GM12878 (cell line): ENCODE data around the gene COL4A5. TPM values are rescaled to one million over a fixed set of nuclear protein-coding genes. Genes with fewer than 3 reads are reported as not detected.
A peak's percentile ranks its signal among the peaks of the same experiment; 100 is the strongest.

Source experiments
- ATAC-seq: fragments of 200-7000 bp; cut with Tn5 transposase; 3 replicates; pipeline ENCODE4 v1.9.1; 2020; ENCODE audit warnings: mild to moderate bottlenecking, moderate library complexity
- BruUV-seq: library from RNA; stranded (reverse); fragments of 400-500 nt; replicated peaks from 2 replicates; lab custom pipeline; 2021; lab: Mats Ljungman, UMichigan
- CTCF ChIA-PET: fragments of 300-600 bp; sonication (Branson Sonifier 250); formaldehyde crosslinking; extraction: SDS; loops from one replicate; lab custom pipeline; 2021; ENCODE audit warnings: inconsistent platforms; lab: Yijun Ruan, JAX
- POLR2A ChIA-PET: fragments of 350-600 bp; formaldehyde crosslinking; extraction: SDS; loops from one replicate; lab custom pipeline; 2021; ENCODE audit warnings: inconsistent platforms; lab: Charles Lee
- RAD21 ChIA-PET: fragments of 300-600 bp; sonication (Branson Sonifier 250); formaldehyde crosslinking; loops from one replicate; lab custom pipeline; 2023; ENCODE audit warnings: antibody characterized with exemption; ENCODE audit not compliant: unreplicated experiment; lab: Charles Lee
- SMC1A ChIA-PET: fragments of 300-600 bp; sonication (Branson Sonifier 250); formaldehyde crosslinking; loops from one replicate; lab custom pipeline; 2023; ENCODE audit not compliant: unreplicated experiment, uncharacterized antibody; lab: Charles Lee
- DNase-seq: peaks from one replicate; pipeline ENCODE4 v3.0.0-alpha.2; 2011; ENCODE audit warnings: low read depth, low spot score
- FAIRE-seq: peaks from 3 replicates; lab custom pipeline; 2011; peaks lifted over from hg19 to GRCh38; lab: Jason Lieb, UNC
- H2AFZ ChIP-seq: 2 replicates; pipeline ENCODE4 v1.6.0; 2011; ENCODE audit warnings: low read depth, low read length, control low read depth; ENCODE audit not compliant: control insufficient read depth
- H3K27ac ChIP-seq: 2 replicates; pipeline ENCODE4 v1.5.1; 2011; ENCODE audit warnings: control low read depth; ENCODE audit not compliant: control insufficient read depth, insufficient read depth
- H3K27me3 ChIP-seq, 2 experiments: replicated peaks in 1 of 2; 2 replicates each; pipeline versions ENCODE4 v1.6.0 to v1.6.1; 2011; ENCODE audit warnings: low read length in 1 of 2; ENCODE audit not compliant: control insufficient read depth in 2 of 2, insufficient read depth in 2 of 2
- H3K36me3 ChIP-seq, 2 experiments: 2 replicates each; pipeline ENCODE4 v1.5.1; 2011; ENCODE audit warnings: low read length in 1 of 2; ENCODE audit not compliant: control insufficient read depth in 2 of 2, insufficient read depth in 2 of 2
- H3K4me1 ChIP-seq: 2 replicates; pipeline ENCODE4 v1.6.1; 2011; ENCODE audit warnings: mild to moderate bottlenecking, low read length, moderate library complexity, mixed read lengths; ENCODE audit not compliant: control insufficient read depth, insufficient read depth
- H3K4me2 ChIP-seq: 2 replicates; pipeline ENCODE4 v1.6.0; 2011; ENCODE audit warnings: control low read depth; ENCODE audit not compliant: control insufficient read depth, insufficient read depth
- H3K4me3 ChIP-seq: fragments of 200-600 bp; sonication (generic); 2 replicates; pipeline ENCODE4 v1.5.1; 2016
- H3K79me2 ChIP-seq: 2 replicates; pipeline ENCODE4 v1.6.0; 2011; ENCODE audit warnings: low read length; ENCODE audit not compliant: control insufficient read depth, insufficient read depth
- H3K9ac ChIP-seq: 2 replicates; pipeline ENCODE4 v1.8.0; 2011; ENCODE audit warnings: low read length, control low read depth, mixed read lengths; ENCODE audit not compliant: control insufficient read depth, insufficient read depth
- H3K9me3 ChIP-seq: replicated peaks from 3 replicates; pipeline ENCODE4 v1.5.1; 2011; ENCODE audit warnings: mild to moderate bottlenecking, low read length; ENCODE audit not compliant: control insufficient read depth, insufficient read depth
- H4K20me1 ChIP-seq: 2 replicates; pipeline ENCODE4 v1.6.0; 2011; ENCODE audit not compliant: control insufficient read depth, insufficient read depth
- BCLAF1 ChIP-seq: fragments of 450-650 bp; IDR thresholded peaks from 2 replicates; pipeline ENCODE4 v1.6.1; 2017; ENCODE audit warnings: antibody characterized with exemption, mild to moderate bottlenecking, moderate library complexity
- CREM ChIP-seq: IDR thresholded peaks from 2 replicates; pipeline ENCODE4 v1.6.1; 2014; ENCODE audit warnings: antibody characterized with exemption, low read depth
- CUX1 ChIP-seq: IDR thresholded peaks from 2 replicates; pipeline ENCODE4 v1.6.1; 2012; ENCODE audit warnings: improper control_type of control experiment, low read depth, low read length; ENCODE audit not compliant: insufficient replicate concordance
- FOS ChIP-seq: IDR thresholded peaks from 3 replicates; pipeline ENCODE4 v1.6.1; 2011; ENCODE audit warnings: borderline replicate concordance; ENCODE audit not compliant: insufficient read length; ENCODE audit errors: extremely low read depth
- GABPA ChIP-seq: IDR thresholded peaks from 2 replicates; pipeline ENCODE4 v1.6.1; 2014; ENCODE audit warnings: antibody characterized with exemption, low read depth, mild to moderate bottlenecking, inconsistent platforms
- GATAD2B ChIP-seq: fragments of 450-650 bp; conservative IDR thresholded peaks from 2 replicates; pipeline ENCODE4 v1.6.1; 2017; ENCODE audit warnings: low read depth, mild to moderate bottlenecking, moderate library complexity
- HSF1 ChIP-seq: fragments of 150-350 bp; IDR thresholded peaks from 2 replicates; pipeline ENCODE4 v1.6.1; 2014; ENCODE audit warnings: mild to moderate bottlenecking, low read depth, low read length
- IRF4 ChIP-seq: IDR thresholded peaks from 2 replicates; pipeline ENCODE4 v1.6.1; 2011; ENCODE audit warnings: low read depth, low read length
- LARP7 ChIP-seq: fragments of 450-650 bp; IDR thresholded peaks from 2 replicates; pipeline ENCODE4 v1.6.1; 2017; ENCODE audit warnings: mild to moderate bottlenecking
- RB1 ChIP-seq: fragments of 450-650 bp; formaldehyde crosslinking; IDR thresholded peaks from 2 replicates; pipeline ENCODE4 v1.6.1; 2017; ENCODE audit warnings: mild to moderate bottlenecking, borderline replicate concordance
- SIX5 ChIP-seq: IDR thresholded peaks from 2 replicates; pipeline ENCODE4 v1.6.1; 2011; ENCODE audit warnings: mild to moderate bottlenecking, low read depth, low read length, moderate library complexity; ENCODE audit not compliant: severe bottlenecking
- SMC3 ChIP-seq: IDR thresholded peaks from 2 replicates; pipeline ENCODE4 v1.6.1; 2011; ENCODE audit warnings: low read length, improper control_type of control experiment, borderline replicate concordance
- SPI1 ChIP-seq: IDR thresholded peaks from 2 replicates; pipeline ENCODE4 v1.6.1; 2011; ENCODE audit warnings: low read depth, mild to moderate bottlenecking, low read length, moderate library complexity, borderline replicate concordance; ENCODE audit not compliant: insufficient read depth
- TCF7 ChIP-seq: IDR thresholded peaks from 2 replicates; pipeline ENCODE4 v1.6.1; 2014; ENCODE audit warnings: antibody characterized with exemption, borderline replicate concordance
- YBX1 ChIP-seq: fragments of 450-650 bp; IDR thresholded peaks from 2 replicates; pipeline ENCODE4 v1.6.1; 2016; ENCODE audit warnings: antibody characterized with exemption
- ZNF274 ChIP-seq: IDR thresholded peaks from one replicate; pipeline ENCODE4 v1.8.0; 2011; ENCODE audit not compliant: insufficient read length, insufficient read depth
- ZNF384 ChIP-seq: IDR thresholded peaks from 2 replicates; pipeline ENCODE4 v1.6.1; 2012; ENCODE audit warnings: low read depth, mild to moderate bottlenecking, low read length, improper control_type of control experiment, borderline replicate concordance
- WGBS: methylation state at CpG from one replicate; pipeline ENCODE4 v1.1.6; 2016; ENCODE audit warnings: low lambda C conversion rate; ENCODE audit not compliant: insufficient replicate concordance, insufficient coverage; ENCODE audit errors: missing lambda C conversion rate; 5-methylcytosine and 5-hydroxymethylcytosine counted together
- in situ Hi-C: fragments of 300-500 bp; cut with MboI; formaldehyde crosslinking; loops from 9 replicates; pipeline ENCODE4 v1.14.3; 2018; ENCODE audit warnings: mixed read lengths
- intact Hi-C: fragments of 100-400 bp; cut with micrococcal nuclease; formaldehyde crosslinking; loops from one replicate; pipeline ENCODE4 v1.14.2; 2022; ENCODE audit not compliant: unreplicated experiment
- polyA plus RNA-seq, 11 experiments: library from polyadenylated mRNA; depleted of rRNA in 4 of 11; unstranded in 6 of 11; stranded (reverse) in 5 of 11; fragments of >200 nt; fragmentation: Nextera tagmentation in 4 of 11; fragmentation: Illumina TruSeq in 1 of 11; extraction: Ambion mirVana in 4 of 11; extraction: Trizol in 1 of 11; gene quantifications; 1 replicate in 1 of 11; 2 replicates in 10 of 11; pipeline versions ENCODE4 v1.2.1 to v1.2.3, GENCODE V29; 2011 to 2016; ENCODE audit warnings: inconsistent platforms in 2 of 11, missing spikeins in 2 of 11, low read depth in 1 of 11
- total RNA-seq, 4 experiments: library from RNA; depleted of rRNA in 3 of 4; stranded (reverse); fragments of >200 nt in 3 of 4; fragmentation: Illumina TruSeq in 1 of 4; extraction: Trizol in 1 of 4; gene quantifications; 2 replicates each; pipeline versions ENCODE4 v1.2.1 to v1.2.3, GENCODE V29; 2013 to 2021

COL4A5 gene
- total and polyA plus RNA-seq, 10 of the 15 experiments (the other 5 are each of a cell fraction or from before 2014, with no cell fraction given) = 0.13 to 2.8 (median 0.38) TPM; not detected in 1

GRCh38 chrX:108417257-108417656 is 22.4 kb upstream of the COL4A5 start:
- FAIRE-seq = no peak
- intact Hi-C loops = no loop called here
- 0% methylated on average over 1 of the region's 1 CpG for WGBS
- no peak overlapping the region for H3K9ac ChIP-seq
- H3K4me2 ChIP-seq = no peak overlapping the region
- no peaks in the 10 kb centered on the region for H3K4me1 ChIP-seq
- no peaks in the 10 kb centered on the region for H3K9me3 ChIP-seq
- peak; percentile 77 for ATAC-seq
- ChIA-PET SMC1A (interaction anchor here (1.1 kb wide), 1 partner anchor 19 kb away, joined by 3 read pairs; no protein-coding TSS in a partner anchor), POLR2A (no interaction called here), CTCF (no interaction called here), RAD21 (no interaction called here)
- no peaks in the 10 kb centered on the region for H4K20me1 ChIP-seq
- H3K27ac ChIP-seq = no peak overlapping the region
- no peak overlapping the region for H2AFZ ChIP-seq
- no peak overlapping the region for H3K4me3 ChIP-seq
- BruUV-seq = no TSS peak
- no peaks in the 10 kb centered on the region; a peak in 1 of 4 replicates for H3K27me3 ChIP-seq
- in situ Hi-C loops = no loop called here
- DNase-seq = no peak
- H3K79me2 ChIP-seq = no peaks in the 10 kb centered on the region
- no peaks in the 10 kb centered on the region for H3K36me3 ChIP-seq
- TF ChIP-seq GATAD2B (no peak), IRF4 (no peak), SPI1 (no peak), FOS (no peak), ZNF274 (no peak), CREM (no peak), ZNF384 (no peak), GABPA (no peak), HSF1 (no peak), CUX1 (no peak), SMC3 (no peak), BCLAF1 (no peak), LARP7 (no peak), TCF7 (no peak), SIX5 (no peak), RB1 (no peak), YBX1 (no peak)
